Central memory CD4-positive, alpha-beta T cell (primary cell): Measurements from ENCODE around the gene GRIK3.

Source experiments
- DNase-seq: peaks from one replicate; pipeline ENCODE4 v3.0.0; 2022

GRIK3 gene

GRCh38 chr1:36814083-36814482 lies 220.2 kb downstream of the GRIK3 start:
- no peak for DNase-seq

GRCh38 chr1:36807262-36807661 lies 227.1 kb downstream of the GRIK3 start:
- no peak for DNase-seq

- no peak for DNase-seq
These were observed 228.2 kb downstream of the GRIK3 start for GRCh38 chr1:36805979-36806640.

DNA sequence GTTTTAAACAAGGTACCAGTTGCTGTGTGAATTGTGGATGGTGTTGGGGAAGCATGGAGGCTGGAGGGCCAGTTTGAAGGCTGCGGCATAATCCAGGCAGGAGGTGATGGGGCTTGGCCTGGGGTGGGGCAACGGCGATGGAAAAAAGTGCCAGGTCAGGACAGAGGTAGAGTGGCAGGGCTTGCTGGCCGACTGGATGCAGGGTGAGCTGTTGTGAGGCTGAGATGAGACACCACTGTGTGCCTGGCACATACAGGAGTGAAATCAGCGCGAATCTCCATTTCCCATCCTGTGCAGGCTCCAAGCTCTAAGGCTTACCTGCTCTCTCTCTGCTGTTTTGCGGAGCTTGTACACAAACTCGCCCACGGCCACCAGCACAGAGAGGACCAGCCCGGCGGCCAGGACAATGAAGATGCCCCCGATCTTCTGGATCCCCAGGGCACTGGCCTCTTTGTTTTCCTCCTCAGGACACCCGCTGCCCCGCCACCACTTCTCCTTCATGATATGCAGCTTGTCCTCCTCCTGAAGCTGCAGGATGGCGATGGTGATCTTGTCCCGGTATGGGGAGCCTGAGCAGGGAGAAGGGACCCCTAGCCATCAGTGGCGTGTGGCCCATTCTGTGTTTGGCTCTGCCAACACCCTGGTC lies 229.5 kb downstream of the GRIK3 start:
- no peak for DNase-seq

GRCh38 chr1:36803868-36804570 lies 230.3 kb downstream of the GRIK3 start:
- no peak for DNase-seq

GRCh38 chr1:36802018-36802417 lies 232.3 kb downstream of the GRIK3 start:
- DNase-seq, result no peak

GRCh38 chr1:36797761-36798160 lies 236.6 kb downstream of the GRIK3 start:
- no peak for DNase-seq

DNA sequence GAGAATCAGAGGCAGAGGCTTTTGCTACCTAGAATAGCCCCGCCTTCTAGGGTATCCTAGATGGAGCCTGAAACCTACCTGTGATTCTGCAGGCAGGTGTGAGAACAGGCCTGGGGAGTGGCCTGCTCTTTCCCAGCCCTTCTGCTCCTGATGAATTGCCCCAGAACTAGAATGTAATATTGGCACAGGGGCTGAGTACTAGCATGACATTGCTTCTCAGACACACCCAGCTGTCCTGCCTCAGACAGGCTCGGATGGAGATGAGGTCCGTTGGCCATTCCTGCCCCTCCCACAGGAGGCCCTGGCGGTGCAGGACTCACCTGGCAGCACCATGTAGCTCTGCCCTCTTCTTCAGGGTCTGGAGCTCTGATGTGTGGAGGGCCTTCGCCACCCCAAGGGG lies 237.6 kb downstream of the GRIK3 start:
- DNase-seq, result no peak

DNA sequence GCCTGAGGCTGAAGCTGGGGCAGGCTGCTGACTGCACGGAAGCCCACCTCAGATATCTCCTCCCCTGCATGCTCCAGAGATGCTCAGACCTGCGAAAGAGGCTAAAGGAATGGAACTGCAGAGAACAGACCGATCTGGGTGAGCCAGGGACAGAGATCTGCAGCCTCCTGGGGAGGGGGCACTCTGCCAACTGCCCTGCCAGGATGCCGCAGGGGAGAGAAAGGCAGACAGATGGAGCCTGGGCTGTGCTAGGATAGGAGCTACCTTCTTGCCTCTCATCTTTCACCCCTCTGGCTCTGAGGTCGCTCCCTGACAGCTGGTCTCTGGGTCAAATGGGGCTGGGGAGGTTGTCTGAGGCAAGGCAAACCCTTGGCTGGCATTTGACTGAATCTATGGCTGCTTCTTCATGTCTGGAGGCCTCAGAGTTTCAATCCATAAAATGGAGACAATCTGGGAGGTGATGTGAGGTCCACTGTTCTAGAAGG lies 238.2 kb downstream of the GRIK3 start:
- DNase-seq, result no peak

- DNase-seq, result no peak
These were observed 239.9 kb downstream of the GRIK3 start for GRCh38 chr1:36794460-36794859.

GRCh38 chr1:36793452-36793851 lies 240.9 kb downstream of the GRIK3 start:
- DNase-seq, result no peak

DNA sequence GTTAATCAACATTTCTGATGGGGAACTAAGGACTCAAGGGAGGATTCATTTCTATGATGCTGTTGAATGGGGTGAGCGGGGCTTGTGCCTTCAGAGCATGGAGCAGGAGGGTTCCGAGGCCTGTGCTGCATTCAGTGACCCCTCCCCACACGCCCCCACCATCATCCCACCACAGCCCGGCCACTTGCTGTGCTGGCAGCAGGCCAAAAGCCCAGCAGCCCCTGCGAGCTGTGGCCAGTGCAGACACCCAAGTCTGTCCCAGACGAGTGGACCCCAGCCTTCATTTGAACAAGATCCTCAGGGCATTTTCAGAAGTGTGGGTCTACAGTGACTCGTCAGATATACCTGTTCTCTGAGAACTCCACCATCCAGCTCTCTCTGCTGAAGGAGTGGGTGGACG lies 242.0 kb downstream of the GRIK3 start:
- no peak for DNase-seq

- DNase-seq, result no peak
These were observed 244.1 kb downstream of the GRIK3 start for GRCh38 chr1:36790191-36790590.

- DNase-seq, result no peak
These were observed 244.8 kb downstream of the GRIK3 start for GRCh38 chr1:36789535-36789934.

DNA sequence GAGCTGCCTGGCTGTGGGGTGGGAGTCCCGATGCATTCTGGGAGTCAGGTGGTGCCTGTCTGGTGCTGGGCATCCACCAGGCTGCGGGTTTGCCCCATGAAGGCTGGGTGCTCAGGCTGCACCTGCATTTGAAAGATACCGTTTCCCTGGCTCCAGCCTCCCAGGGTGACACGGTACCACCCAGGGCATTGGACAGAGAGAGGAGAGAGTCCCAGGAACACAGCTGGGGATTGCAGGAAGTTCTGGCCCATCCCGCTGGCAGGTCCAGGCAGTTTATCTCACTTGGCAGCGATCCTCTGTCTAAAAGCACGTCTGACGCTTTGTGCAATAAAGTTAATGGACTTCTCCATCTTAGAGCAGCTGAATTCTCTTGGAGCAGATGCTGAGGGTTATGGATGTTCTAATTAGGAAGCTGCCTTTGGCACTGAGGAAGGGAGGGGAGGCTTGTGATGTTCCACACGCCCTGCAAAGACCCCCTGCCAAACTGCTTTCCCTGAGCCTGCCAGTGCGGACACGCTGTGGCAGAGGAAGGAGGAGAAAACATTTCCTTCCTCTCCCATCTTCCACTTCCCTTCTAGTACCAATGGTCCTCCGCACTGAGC lies 246.9 kb downstream of the GRIK3 start:
- no peak for DNase-seq

- no peak for DNase-seq
These were observed 247.9 kb downstream of the GRIK3 start for GRCh38 chr1:36786425-36786824.

GRCh38 chr1:36784147-36784859 lies 250.0 kb downstream of the GRIK3 start:
- no peak for DNase-seq

- DNase-seq, result no peak
These were observed 250.8 kb downstream of the GRIK3 start for GRCh38 chr1:36783475-36783874.

- DNase-seq, result no peak
These were observed 251.5 kb downstream of the GRIK3 start for GRCh38 chr1:36782785-36783184.

DNA sequence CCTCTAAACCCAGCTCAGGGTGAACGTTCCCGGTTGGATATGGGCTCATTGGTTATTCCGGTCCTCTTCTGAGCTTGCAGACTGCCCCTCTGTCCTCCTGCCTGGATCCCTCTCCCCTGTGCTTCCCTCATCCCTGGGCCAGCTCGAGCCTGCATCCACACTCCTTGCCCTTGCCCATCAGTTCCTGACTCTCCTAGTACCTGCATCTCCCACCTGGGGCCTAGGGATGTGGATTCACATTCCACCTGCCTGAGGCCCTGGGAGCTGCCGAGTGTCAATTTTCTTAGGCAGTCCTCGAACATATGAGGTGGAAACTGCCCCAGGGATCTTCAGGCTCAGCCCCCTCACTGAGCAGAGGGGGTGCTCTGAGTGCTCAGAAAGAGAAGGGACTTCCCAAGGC lies 252.2 kb downstream of the GRIK3 start:
- DNase-seq, result no peak

DNA sequence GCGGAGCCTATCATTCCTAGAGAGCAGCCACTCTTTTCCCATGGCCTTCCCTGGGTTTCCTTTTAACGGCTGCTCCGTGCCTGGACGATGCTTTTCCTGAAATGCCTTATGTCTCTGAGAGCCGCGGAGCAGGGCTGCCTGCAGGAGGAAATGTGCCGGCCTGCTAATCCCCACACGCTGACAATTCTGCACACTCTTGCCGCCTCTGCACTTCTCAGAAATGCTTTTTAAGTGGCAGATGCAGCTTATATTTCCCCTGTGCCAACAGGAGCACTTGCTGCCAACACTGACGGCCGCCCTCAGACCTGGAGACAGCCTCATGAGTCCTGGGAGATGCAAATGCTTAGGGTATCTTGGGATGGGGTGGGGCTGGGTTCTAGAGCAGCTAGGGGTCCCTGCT lies 253.2 kb downstream of the GRIK3 start:
- DNase-seq, result no peak

DNA sequence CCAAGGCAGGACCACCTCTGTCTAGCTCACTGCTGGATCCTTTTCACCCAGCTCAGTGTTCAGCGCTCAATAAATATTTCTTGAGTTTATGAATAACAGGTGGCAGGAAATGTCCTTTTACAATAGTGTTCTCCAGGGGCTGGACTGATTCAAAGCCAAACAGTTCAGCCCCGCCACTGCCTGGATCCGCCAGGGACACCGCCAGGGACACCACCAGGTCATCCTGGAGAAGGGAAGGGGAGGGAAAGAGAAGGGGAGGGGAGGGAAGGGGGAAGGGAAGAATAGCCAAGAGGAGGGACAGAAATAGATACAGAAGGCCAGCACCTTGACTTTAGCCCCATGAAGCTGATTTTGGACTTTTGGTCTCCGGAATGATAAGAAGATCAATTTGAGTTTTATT lies 255.6 kb downstream of the GRIK3 start:
- no peak for DNase-seq
